ENCODE data around the gene C9orf72. TPM values are rescaled to one million over a fixed set of nuclear protein-coding genes. Genes with fewer than 3 reads are reported as not detected.
A peak's percentile ranks its signal among the peaks of the same experiment; 100 is the strongest.

Gene C9orf72
- polyA plus RNA-seq, 2 of the 4 experiments (the other 2 are of a cell fraction): 4.0 to 16.4 TPM

DNA sequence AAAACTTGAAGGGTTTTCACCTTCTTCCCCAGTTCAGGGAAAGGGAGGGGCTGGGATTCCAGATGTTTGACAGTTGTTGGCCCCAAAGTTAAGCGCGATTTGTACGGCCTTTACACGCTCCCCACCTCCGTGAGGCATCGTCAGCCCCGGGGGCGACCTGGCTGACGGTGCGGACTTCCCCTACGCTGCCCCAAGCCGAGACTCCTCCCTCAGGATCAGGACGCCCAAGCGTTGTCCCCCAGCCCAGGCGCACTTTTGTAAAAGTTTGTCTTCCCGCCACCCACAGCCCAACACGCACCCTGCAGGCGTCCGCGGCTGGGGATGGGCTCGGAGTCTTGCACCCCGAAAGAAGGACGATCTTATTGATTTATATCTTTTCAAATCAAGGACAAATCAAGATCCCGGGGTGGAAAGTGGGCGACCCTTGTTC lies 44.4 kb downstream of the C9orf72 start:
- peak overlapping the region; percentile 74 to 86 for H3K27ac ChIP-seq
- peak overlapping the region; percentile 86 for H3K4me2 ChIP-seq
- peak; percentile 65 to 78 for ATAC-seq
- peaks cover 3% of the 10 kb centered on the region; the same call in 1 of the 3 replicates for H3K4me1 ChIP-seq
- peak; percentile 24 to 52 for DNase-seq (ENCODE audit: low read depth in 1 of 2, low spot score in 1 of 2)
- no peaks in the 10 kb centered on the region for H3K9me3 ChIP-seq
- H3K4me3 ChIP-seq: peak overlapping the region; percentile 70
- under 1% methylated on average over 20 of the region's 25 CpGs for WGBS (ENCODE audit: missing lambda C conversion rate)
- POLR2A ChIA-PET: interaction anchor here (1.1 to 1.6 kb wide), 3 partner anchors 11 to 196 kb away, joined by 3 to 9 read pairs (median 3); no protein-coding TSS in a partner anchor
- FAIRE-seq: no peak
- CTCF ChIA-PET: interaction anchor here (0.5 to 19.4 kb wide), 38 partner anchors 9 to 626 kb away, joined by 3 to 266 read pairs (median 4); no protein-coding TSS in a partner anchor
- TF ChIP-seq, protein P1, sequence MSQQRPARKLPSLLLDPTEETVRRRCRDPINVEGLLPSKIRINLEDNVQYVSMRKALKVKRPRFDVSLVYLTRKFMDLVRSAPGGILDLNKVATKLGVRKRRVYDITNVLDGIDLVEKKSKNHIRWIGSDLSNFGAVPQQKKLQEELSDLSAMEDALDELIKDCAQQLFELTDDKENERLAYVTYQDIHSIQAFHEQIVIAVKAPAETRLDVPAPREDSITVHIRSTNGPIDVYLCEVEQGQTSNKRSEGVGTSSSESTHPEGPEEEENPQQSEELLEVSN (IDR thresholded peaks at IDR 0.05; ENCODE audit: borderline replicate concordance, low read depth): peak; percentile 36; the same call in 1 of the 2 replicates
- TF ChIP-seq RNF2 (IDR thresholded peaks at IDR 0.05; ENCODE audit: borderline replicate concordance, low read depth) (0 out of 2 replicates have a peak, but pooled peaks have one; percentile 37), RCOR1 (IDR thresholded peaks at IDR 0.05; ENCODE audit: low read depth, low read length) (no peak)

DNA sequence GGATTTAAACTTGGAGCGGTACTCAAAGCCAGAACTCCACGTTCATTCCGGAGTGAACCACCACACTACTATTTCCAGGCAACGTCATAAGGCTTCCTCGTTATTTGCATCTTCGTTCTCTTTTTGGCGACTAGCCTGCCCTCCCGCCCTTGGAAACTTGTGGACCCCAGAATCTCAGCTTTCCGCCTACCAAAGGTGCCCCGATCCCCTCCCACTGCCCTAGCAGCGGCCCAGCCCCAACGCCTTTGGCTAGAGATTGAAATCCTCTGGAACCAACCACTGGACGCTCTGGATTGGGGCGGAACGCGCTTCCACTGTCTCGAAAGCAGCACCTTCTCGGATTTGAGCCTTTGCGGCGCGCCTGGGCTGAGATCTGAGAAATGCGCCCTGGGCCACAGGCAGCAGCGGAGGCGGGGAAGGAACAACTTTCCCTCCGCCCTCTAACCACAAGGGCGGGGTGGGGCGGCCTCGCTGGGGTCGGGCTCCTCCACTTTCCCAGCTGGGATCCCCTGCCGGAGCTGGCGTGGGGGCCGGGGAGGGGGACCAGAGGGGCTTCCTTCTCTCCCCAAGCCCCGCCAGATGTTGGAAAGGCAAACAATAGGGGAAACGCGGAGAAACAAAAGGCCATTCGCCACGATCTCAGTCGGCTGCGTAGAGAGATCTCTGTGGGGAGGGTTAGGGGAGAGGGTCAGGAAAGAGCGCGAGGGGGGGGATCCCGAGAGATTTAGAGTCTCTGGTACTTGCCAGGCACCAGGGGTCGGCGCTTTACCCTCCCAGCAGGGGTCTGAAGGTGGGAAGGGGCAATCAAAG lies 45.0 kb downstream of the C9orf72 start:
- H3K4me3 ChIP-seq: peak overlapping the region; percentile 70
- TF ChIP-seq, protein P2, sequence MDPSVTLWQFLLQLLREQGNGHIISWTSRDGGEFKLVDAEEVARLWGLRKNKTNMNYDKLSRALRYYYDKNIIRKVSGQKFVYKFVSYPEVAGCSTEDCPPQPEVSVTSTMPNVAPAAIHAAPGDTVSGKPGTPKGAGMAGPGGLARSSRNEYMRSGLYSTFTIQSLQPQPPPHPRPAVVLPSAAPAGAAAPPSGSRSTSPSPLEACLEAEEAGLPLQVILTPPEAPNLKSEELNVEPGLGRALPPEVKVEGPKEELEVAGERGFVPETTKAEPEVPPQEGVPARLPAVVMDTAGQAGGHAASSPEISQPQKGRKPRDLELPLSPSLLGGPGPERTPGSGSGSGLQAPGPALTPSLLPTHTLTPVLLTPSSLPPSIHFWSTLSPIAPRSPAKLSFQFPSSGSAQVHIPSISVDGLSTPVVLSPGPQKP (IDR thresholded peaks at IDR 0.05; ENCODE audit: low read depth, low read length): no peak
- TF ChIP-seq SREBF2 (IDR thresholded peaks at IDR 0.05): no peak
- 62% methylated on average over 42 of the region's 44 CpGs for WGBS (ENCODE audit: missing lambda C conversion rate)
- FAIRE-seq: no peak
- no peak for DNase-seq (ENCODE audit: low read depth in 1 of 2, low spot score in 1 of 2)
- H3K4me2 ChIP-seq: peak overlapping the region; percentile 86
- ATAC-seq: peak in 1 of 2 experiments; percentile 26; a peak in 3 of 6 replicates
- peaks cover 3% of the 10 kb centered on the region; the same call in 1 of the 3 replicates for H3K4me1 ChIP-seq
- ChIA-PET POLR2A (interaction anchor here (1.6 kb wide), 1 partner anchor 195 kb away, joined by 9 read pairs; no protein-coding TSS in a partner anchor), CTCF (interaction anchor here (1.2 to 19.4 kb wide), 3 partner anchors 19 to 195 kb away, joined by 3 to 266 read pairs (median 20); no protein-coding TSS in a partner anchor)
- H3K27ac ChIP-seq: peak overlapping the region; percentile 74 to 86
- no peaks in the 10 kb centered on the region for H3K9me3 ChIP-seq

DNA sequence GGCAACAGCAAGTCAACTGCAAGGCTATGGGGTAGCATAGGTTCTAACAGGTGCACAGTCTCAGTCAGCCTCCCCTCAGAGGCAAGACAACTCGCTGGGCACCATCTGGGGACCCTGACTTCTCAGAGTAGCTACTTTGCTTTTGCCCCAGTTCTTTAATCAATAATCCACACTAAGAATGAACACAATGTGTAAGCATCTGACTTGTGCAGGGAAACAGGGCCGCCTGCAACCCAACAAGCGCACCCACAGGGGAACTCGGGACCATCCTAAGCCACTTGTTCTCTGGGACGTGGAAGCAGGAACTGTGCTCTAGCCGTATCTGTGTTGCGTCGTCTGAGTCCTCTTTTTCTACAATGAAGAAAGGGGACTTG lies 45.6 kb downstream of the C9orf72 start:
- no peak overlapping the region; a peak in 1 of 6 replicates for H3K27ac ChIP-seq
- DNase-seq (ENCODE audit: low read depth in 1 of 2, low spot score in 1 of 2): no peak
- FAIRE-seq: no peak
- H3K4me1 ChIP-seq: peaks cover 3% of the 10 kb centered on the region; the same call in 1 of the 3 replicates
- no peaks in the 10 kb centered on the region for H3K9me3 ChIP-seq
- WGBS (ENCODE audit: missing lambda C conversion rate): 94% methylated on average over 8 of the region's 8 CpGs
- H3K4me2 ChIP-seq: no peak overlapping the region; the same call in 2 of the 3 replicates
- no peak for TF ChIP-seq CEBPB (IDR thresholded peaks at IDR 0.05)
- TF ChIP-seq HOXB5 (CRISPR knock-in tag; IDR thresholded peaks at IDR 0.05): no peak
- TF ChIP-seq RNF2 (IDR thresholded peaks at IDR 0.05; ENCODE audit: borderline replicate concordance, low read depth): no peak
- POLR2A ChIA-PET: no interaction called here
- CTCF ChIA-PET: interaction anchor here (1.2 to 19.4 kb wide), 2 partner anchors 20 to 194 kb away, joined by 3 to 266 read pairs; no protein-coding TSS in a partner anchor
- ATAC-seq: no peak
- no peak overlapping the region for H3K4me3 ChIP-seq

DNA sequence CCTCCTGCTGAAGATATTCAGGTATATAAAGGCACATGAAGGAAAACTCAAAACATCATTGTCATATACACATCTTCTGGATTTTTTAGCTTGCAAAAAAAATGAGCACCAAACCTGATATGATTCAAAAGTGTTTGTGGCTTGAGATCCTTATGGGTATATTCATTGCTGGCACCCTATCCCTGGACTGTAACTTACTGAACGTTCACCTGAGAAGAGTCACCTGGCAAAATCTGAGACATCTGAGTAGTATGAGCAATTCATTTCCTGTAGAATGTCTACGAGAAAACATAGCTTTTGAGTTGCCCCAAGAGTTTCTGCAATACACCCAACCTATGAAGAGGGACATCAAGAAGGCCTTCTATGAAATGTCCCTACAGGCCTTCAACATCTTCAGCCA lies 49.0 kb downstream of the C9orf72 start, which contains the start of gene IFNK:
IFNK (plus strand) TSS at position 55 of the 400 bp plus-strand sequence; CDS start at position 102, 47 bp downstream.
- Histone ChIP-seq H3K9me3 (no peaks in the 10 kb centered on the region), H3K4me2 (no peak within 1 kb of the TSS), H3K27ac (no peak within 1 kb of the TSS), H3K4me3 (no peak within 1 kb of the TSS), H3K4me1 (peaks cover 18% of the 10 kb centered on the region)
- 65% methylated on average over 2 of the region's 2 CpGs for WGBS (ENCODE audit: missing lambda C conversion rate)
- TF ChIP-seq PHF8 (IDR thresholded peaks at IDR 0.05; ENCODE audit: borderline replicate concordance, low read depth) (no peak), NPAS2 (CRISPR knock-in tag; IDR thresholded peaks at IDR 0.05; ENCODE audit: borderline replicate concordance) (no peak), CHD2 (IDR thresholded peaks at IDR 0.05; ENCODE audit: low read length, partially characterized antibody) (no peak), POLR2A (IDR thresholded peaks at IDR 0.05; ENCODE audit: low read length) (no peak), BHLHE40 (IDR thresholded peaks at IDR 0.05; ENCODE audit: low read depth, low read length) (no peak), MAFK (IDR thresholded peaks at IDR 0.05; ENCODE audit: partially characterized antibody) (no peak), EHMT2 (IDR thresholded peaks at IDR 0.05; ENCODE audit: low read depth) (no peak), KDM1A (IDR thresholded peaks at IDR 0.05; ENCODE audit: low read depth) (no peak), TFCP2L1 (CRISPR knock-in tag; IDR thresholded peaks at IDR 0.05) (no peak), TP53 (CRISPR knock-in tag; IDR thresholded peaks at IDR 0.05) (no peak), JUN (IDR thresholded peaks at IDR 0.05) (no peak), NFE2L2 (conservative IDR thresholded peaks at IDR 0.05; ENCODE audit: low read length) (no peak), RCOR1 (IDR thresholded peaks at IDR 0.05; ENCODE audit: low read depth, low read length) (no peak), HOXA7 (CRISPR knock-in tag; IDR thresholded peaks at IDR 0.05) (no peak), NR3C1 (IDR thresholded peaks at IDR 0.05) (no peak), KDM5A (IDR thresholded peaks at IDR 0.05) (no peak), CBX2 (IDR thresholded peaks at IDR 0.05; ENCODE audit: borderline replicate concordance, low read depth) (no peak), ESRRA (IDR thresholded peaks at IDR 0.05; ENCODE audit: borderline replicate concordance, low read length) (no peak)
- TF ChIP-seq, protein P3, sequence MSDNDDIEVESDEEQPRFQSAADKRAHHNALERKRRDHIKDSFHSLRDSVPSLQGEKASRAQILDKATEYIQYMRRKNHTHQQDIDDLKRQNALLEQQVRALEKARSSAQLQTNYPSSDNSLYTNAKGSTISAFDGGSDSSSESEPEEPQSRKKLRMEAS (IDR thresholded peaks at IDR 0.05): no peak
- TF ChIP-seq, protein P1 (IDR thresholded peaks at IDR 0.05; ENCODE audit: borderline replicate concordance, low read depth): no peak
- ChIA-PET POLR2A (no interaction called here), CTCF (interaction anchor here (0.7 to 1.9 kb wide), 4 partner anchors 23 to 191 kb away, joined by 3 to 12 read pairs (median 4); no protein-coding TSS in a partner anchor)
- DNase-seq (ENCODE audit: low read depth in 1 of 2, low spot score in 1 of 2) (no peak), FAIRE-seq (no peak), ATAC-seq (no peak)

Measured in A549 (cell line).